GM12864 (cell line): ENCODE data around the gene SNX6.

ENCODE experiments used
- DNase-seq: peaks from one replicate; pipeline ENCODE4 v3.0.0-alpha.2; 2011; ENCODE audit warnings: low read depth
- H3K4me3 ChIP-seq: 2 replicates; pipeline ENCODE4 v1.5.1; 2011; ENCODE audit warnings: mild to moderate bottlenecking, low read depth, low read length, control low read depth
- CTCF ChIP-seq: IDR thresholded peaks from 2 replicates; pipeline ENCODE4 v1.5.1; 2011; ENCODE audit warnings: low read depth, mild to moderate bottlenecking, moderate library complexity, low read length, control low read depth, inconsistent platforms; ENCODE audit errors: missing control alignments

SNX6 gene

GRCh38 chr14:34593740-34594375 is 36.1 kb downstream of the SNX6 start:
- DNase-seq, result no peak
- TF ChIP-seq CTCF, result no peak

GRCh38 chr14:34592623-34593022 is 37.3 kb downstream of the SNX6 start:
- no peak for DNase-seq
- TF ChIP-seq CTCF, result no peak
- no peak overlapping the region for H3K4me3 ChIP-seq

More at GRCh38 chr14:34593740-34594375, 36.1 kb downstream of the SNX6 start:
- no peak overlapping the region for H3K4me3 ChIP-seq

GRCh38 chr14:34583525-34583924 is 46.4 kb downstream of the SNX6 start:
- no peak for TF ChIP-seq CTCF
- no peak for DNase-seq

GRCh38 chr14:34582117-34582680 is 47.7 kb downstream of the SNX6 start:
- no peak for TF ChIP-seq CTCF
- DNase-seq, result no peak

More at GRCh38 chr14:34583525-34583924, 46.4 kb downstream of the SNX6 start:
- H3K4me3 ChIP-seq, result no peak overlapping the region

GRCh38 chr14:34580381-34580780 is 49.6 kb downstream of the SNX6 start:
- TF ChIP-seq CTCF, result no peak
- no peak for DNase-seq
- no peak overlapping the region for H3K4me3 ChIP-seq

More at GRCh38 chr14:34582117-34582680, 47.7 kb downstream of the SNX6 start:
- H3K4me3 ChIP-seq, result no peak overlapping the region

GRCh38 chr14:34571771-34572170 is 58.2 kb downstream of the SNX6 start:
- DNase-seq, result no peak
- no peak overlapping the region for H3K4me3 ChIP-seq
- TF ChIP-seq CTCF, result no peak

- DNase-seq, result no peak
- H3K4me3 ChIP-seq, result no peak overlapping the region
- no peak for TF ChIP-seq CTCF
Observed at GRCh38 chr14:34569750-34570149, 60.2 kb downstream of the SNX6 start.
